Skin of body (tissue), 2 donors: Measurements from ENCODE around the gene TMEM158. TPM values are rescaled to one million over a fixed set of nuclear protein-coding genes. Genes with fewer than 3 reads are reported as not detected.

Experiments used
- small RNA-seq: library from RNA; depleted of rRNA; stranded (forward); fragments of <200 nt; gene quantifications from one replicate; pipeline ENCODE3, GENCODE V24; 2014; ENCODE audit warnings: low replicate concordance
- total RNA-seq: library from RNA; depleted of rRNA; stranded (reverse); fragments of >200 nt; gene quantifications from one replicate; pipeline ENCODE4 v1.2.3, GENCODE V29; 2014

TMEM158 gene
- total RNA-seq, 1 donor from 2014 or later, result 2.4 TPM

Small RNA genes within 50 kb of the gene (small RNA-seq; reads per million reads assigned to genes)
- not detected for gene RF00012

Other genes starting within 250 kb of the TMEM158 start
- 54.6 TPM for gene CLEC3B, start 200.0 kb downstream of the TMEM158 start, total RNA-seq
- 8.5 TPM for gene CDCP1, start 79.9 kb downstream of the TMEM158 start, total RNA-seq
- 14.7 TPM for gene LARS2, start 162.3 kb upstream of the TMEM158 start, total RNA-seq